Thoracic aorta (tissue), 2 donors: ENCODE measurements around the gene GNB1. TPM values are rescaled to one million over a fixed set of nuclear protein-coding genes. Genes with fewer than 3 reads are reported as not detected.

Experiments used
- ATAC-seq: fragments of 150-250 bp; one replicate; pipeline ENCODE4 v1.8.0; 2017; ENCODE audit warnings: low read depth; ENCODE audit not compliant: insufficient number of reproducible peaks, low FRiP score
- DNase-seq: peaks from one replicate; pipeline ENCODE4 v3.0.0-alpha.2; 2020; ENCODE audit warnings: low spot score
- H3K27ac ChIP-seq, 2 donors: fragments of 200-600 bp; sonication (generic); 1 replicate in 1 of 2; 2 replicates in 1 of 2; pipeline ENCODE4 v1.5.1; 2016; ENCODE audit warnings: mild to moderate bottlenecking in 2 of 2, moderate library complexity in 2 of 2
- H3K27me3 ChIP-seq: fragments of 200-600 bp; sonication (generic); replicated peaks from 2 replicates; pipeline ENCODE4 v1.6.0; 2016; ENCODE audit warnings: mild to moderate bottlenecking; ENCODE audit not compliant: insufficient read depth
- H3K36me3 ChIP-seq: fragments of 200-600 bp; sonication (generic); one replicate; pipeline ENCODE4 v1.5.1; 2016
- H3K4me1 ChIP-seq, 2 donors: fragments of 200-600 bp; sonication (generic); 1 replicate in 1 of 2; 2 replicates in 1 of 2; pipeline versions ENCODE4 v1.5.1 to v1.6.0; 2016; ENCODE audit warnings: low read depth in 2 of 2, mild to moderate bottlenecking in 1 of 2; ENCODE audit not compliant: control insufficient read depth in 1 of 2
- H3K4me3 ChIP-seq: fragments of 200-600 bp; sonication (generic); 2 replicates; pipeline ENCODE4 v1.5.1; 2016; ENCODE audit warnings: mild to moderate bottlenecking
- H3K9me3 ChIP-seq: fragments of 200-600 bp; sonication (generic); 2 replicates; pipeline ENCODE4 v1.5.1; 2016
- CTCF ChIP-seq: fragments of 200-600 bp; sonication (generic); IDR thresholded peaks from one replicate; pipeline ENCODE4 v1.5.1; 2019; ENCODE audit warnings: antibody characterized with exemption
- total RNA-seq, 2 donors: library from RNA; depleted of rRNA; stranded (reverse); fragments of >200 nt; gene quantifications; one replicate each; pipeline versions ENCODE4 v1.1.0 to v1.2.3, GENCODE V29; 2016

Gene GNB1
- total RNA-seq, 2 donors from 2014 or later = 169 to 200 TPM

DNA sequence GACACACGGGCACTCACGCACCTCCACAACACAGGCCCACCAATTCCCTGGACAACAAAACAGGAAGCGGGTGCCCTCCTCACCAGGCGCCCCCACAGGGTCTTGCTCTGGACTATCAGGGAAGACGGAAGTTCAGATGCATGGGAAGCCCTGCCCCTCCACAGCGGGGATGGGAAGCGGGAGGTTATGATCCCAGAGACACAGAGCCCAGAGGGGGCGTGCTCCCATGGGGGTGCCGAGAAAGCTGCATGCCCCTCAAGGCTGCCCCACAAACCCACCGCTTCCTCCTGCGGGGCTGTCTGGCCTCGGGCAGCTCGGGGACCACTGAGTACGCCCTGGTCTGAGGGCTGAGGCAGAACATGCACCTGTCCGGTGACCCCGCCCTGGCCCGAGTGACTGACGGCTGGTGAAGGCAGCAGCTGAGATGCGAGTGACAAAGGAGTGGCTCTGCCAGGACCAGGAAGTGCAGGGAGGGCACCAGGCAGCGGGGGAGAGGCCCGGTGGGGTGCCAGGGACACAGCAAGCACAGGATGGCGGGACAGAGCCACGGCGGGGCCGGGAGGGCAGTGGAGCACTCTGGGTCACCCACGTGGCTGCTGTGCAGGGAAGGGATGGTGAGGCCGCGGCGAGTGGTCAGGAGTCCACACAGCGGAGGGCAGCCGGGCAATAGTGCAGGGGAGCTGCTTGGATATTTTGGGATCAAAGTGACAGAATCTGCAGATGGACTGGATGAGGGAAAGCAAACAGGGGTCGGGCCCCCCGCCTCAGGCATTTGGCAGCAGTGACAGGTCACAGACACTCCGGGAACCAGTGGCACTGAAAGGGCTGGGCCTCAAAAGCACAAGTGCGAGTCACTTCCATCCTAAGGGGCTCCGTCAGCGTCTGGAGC, 131.2 kb downstream of the GNB1 start:
- no peak overlapping the region for H3K4me3 ChIP-seq
- no peaks in the 10 kb centered on the region for H3K9me3 ChIP-seq
- H3K36me3 ChIP-seq = peaks cover 73% of the 10 kb centered on the region
- H3K27me3 ChIP-seq = no peaks in the 10 kb centered on the region
- DNase-seq (no peak), ATAC-seq (no peak)
- no peak overlapping the region for H3K27ac ChIP-seq
- no peak for TF ChIP-seq CTCF
- no peaks in the 10 kb centered on the region for H3K4me1 ChIP-seq

DNA sequence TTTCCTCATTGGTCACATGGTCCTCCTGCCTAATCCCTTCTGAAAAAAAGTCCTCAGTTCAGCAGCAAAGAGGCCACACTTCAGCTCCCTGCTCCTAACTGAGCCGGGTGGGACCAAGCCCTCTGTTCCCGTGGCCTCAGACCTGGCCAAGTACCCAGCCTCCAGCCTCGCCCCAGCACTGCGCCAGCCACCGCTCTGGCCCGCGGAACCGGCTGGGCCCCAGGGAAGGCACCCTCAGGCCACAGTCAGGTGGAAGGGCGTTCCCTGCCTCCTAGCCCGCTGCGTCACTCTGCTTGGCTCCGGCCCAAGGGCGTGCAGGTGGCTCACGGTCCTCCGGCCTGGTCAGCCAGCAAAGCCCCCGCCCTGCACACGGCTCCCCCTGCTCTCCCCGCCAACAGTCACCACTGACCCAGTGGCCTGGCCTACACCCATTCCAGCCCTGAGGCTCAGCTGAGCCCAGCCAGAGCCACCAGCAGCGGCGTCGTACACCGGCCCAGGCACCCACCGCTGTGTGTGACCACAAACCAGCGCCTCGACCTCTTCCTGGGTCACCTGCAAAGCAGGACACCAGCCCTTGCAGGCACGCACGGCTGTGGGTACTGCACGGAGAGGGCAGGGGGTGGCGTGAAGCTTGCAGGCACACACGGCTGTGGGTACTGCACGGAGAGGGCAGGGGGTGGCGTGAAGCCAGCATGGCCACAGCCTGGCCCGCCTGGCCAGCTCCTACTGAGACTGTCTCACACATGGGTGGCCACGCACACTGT, 132.0 kb downstream of the GNB1 start:
- Histone ChIP-seq H3K27me3 (no peaks in the 10 kb centered on the region), H3K9me3 (no peaks in the 10 kb centered on the region), H3K36me3 (peaks cover 75% of the 10 kb centered on the region), H3K27ac (no peak overlapping the region), H3K4me3 (no peak overlapping the region), H3K4me1 (no peaks in the 10 kb centered on the region)
- no peak for DNase-seq
- no peak for TF ChIP-seq CTCF
- no peak for ATAC-seq

GRCh38 chr1:1758059-1758621, 132.7 kb downstream of the GNB1 start:
- ATAC-seq = no peak
- DNase-seq = no peak
- H3K4me3 ChIP-seq = no peak overlapping the region
- H3K9me3 ChIP-seq = no peaks in the 10 kb centered on the region
- H3K4me1 ChIP-seq = no peaks in the 10 kb centered on the region
- H3K27me3 ChIP-seq = no peaks in the 10 kb centered on the region
- H3K27ac ChIP-seq = no peak overlapping the region
- TF ChIP-seq CTCF = no peak
- peaks cover 76% of the 10 kb centered on the region for H3K36me3 ChIP-seq

DNA sequence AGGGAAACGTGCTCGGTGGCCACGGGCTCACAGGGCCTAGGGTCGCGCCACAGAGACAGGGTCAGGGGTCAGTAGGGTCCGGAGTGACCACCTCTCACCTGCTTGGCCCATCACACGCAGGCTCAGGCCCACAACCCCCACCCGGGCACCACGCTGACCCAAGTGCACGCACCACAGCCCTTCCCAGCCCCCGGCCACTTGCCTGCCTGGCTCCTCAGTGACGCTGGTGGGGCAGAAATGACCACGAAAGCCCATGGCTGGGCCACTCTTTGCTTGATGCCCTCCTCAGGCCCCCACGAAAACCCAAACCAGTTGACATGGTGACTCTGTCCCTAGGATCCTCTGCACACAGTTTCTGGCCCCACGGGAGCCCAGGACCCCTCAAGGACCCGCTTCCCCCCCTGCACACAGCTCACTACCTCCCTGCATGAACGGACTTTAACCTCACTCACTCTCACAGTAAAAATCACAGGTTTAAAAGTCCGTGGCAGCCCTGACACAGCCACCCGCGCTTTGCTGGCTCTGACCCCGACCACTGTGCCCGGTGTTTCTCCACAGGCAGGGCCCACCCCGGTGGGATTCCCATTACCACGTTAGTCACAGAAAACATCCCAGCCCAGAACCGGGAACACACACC, 133.3 kb downstream of the GNB1 start:
- ATAC-seq (no peak), DNase-seq (no peak)
- H3K4me1 ChIP-seq = no peaks in the 10 kb centered on the region
- no peak for TF ChIP-seq CTCF
- no peak overlapping the region for H3K27ac ChIP-seq
- H3K27me3 ChIP-seq = no peaks in the 10 kb centered on the region
- no peak overlapping the region for H3K4me3 ChIP-seq
- H3K9me3 ChIP-seq = no peaks in the 10 kb centered on the region
- peaks cover 76% of the 10 kb centered on the region for H3K36me3 ChIP-seq
